Gastrocnemius medialis (tissue), 4 donors: Measurements from ENCODE around the gene TMEM175. TPM values are rescaled to one million over a fixed set of nuclear protein-coding genes. Genes with fewer than 3 reads are reported as not detected.
A peak's percentile ranks its signal among the peaks of the same experiment; 100 is the strongest.
"Not testable (repeated sequence)": the region's sequence is repeated elsewhere in the genome, so short reads cannot be mapped to it uniquely, and the experiment has no call there.

Source experiments
- ATAC-seq, 2 donors: fragments of 150-250 bp; one replicate each; pipeline ENCODE4 v1.9.1; 2016
- DNase-seq, 2 donors: peaks; one replicate each; pipeline ENCODE4 v3.0.0-alpha.2; 2019
- H3K27ac ChIP-seq, 4 donors: fragments of 200-600 bp; sonication (generic); 1 replicate in 1 of 4; 2 replicates in 3 of 4; pipeline ENCODE4 v1.5.1; 2016 to 2018; ENCODE audit warnings: mild to moderate bottlenecking in 2 of 4, moderate library complexity in 1 of 4
- H3K27me3 ChIP-seq, 3 donors: fragments of 200-600 bp; sonication (generic) in 2 of 3; 1 replicate in 1 of 3; 2 replicates in 2 of 3; pipeline versions ENCODE4 v1.5.1 to v1.6.0; 2016 to 2019; ENCODE audit warnings: mild to moderate bottlenecking in 1 of 3, moderate library complexity in 1 of 3
- H3K36me3 ChIP-seq, 2 donors: fragments of 200-600 bp; sonication (generic) in 1 of 2; one replicate each; pipeline ENCODE4 v1.5.1; 2017 to 2018
- H3K4me1 ChIP-seq, 2 donors: fragments of 200-600 bp; sonication (generic) in 1 of 2; one replicate each; pipeline ENCODE4 v1.5.1; 2016 to 2017; ENCODE audit warnings: mild to moderate bottlenecking in 2 of 2
- H3K4me3 ChIP-seq, 4 donors: fragments of 200-600 bp; sonication (generic) in 3 of 4; 1 replicate in 1 of 4; 2 replicates in 3 of 4; pipeline ENCODE4 v1.5.1; 2016 to 2019; ENCODE audit warnings: mild to moderate bottlenecking in 2 of 4
- H3K9me3 ChIP-seq, 3 donors: fragments of 200-600 bp; sonication (generic) in 2 of 3; 1 replicate in 1 of 3; 2 replicates in 2 of 3; pipeline ENCODE4 v1.5.1; 2016 to 2019
- CTCF ChIP-seq, 5 experiments: fragments of 450-650 bp in 3 of 5; fragments of 200-600 bp in 2 of 5; sonication (generic) in 2 of 5; IDR thresholded peaks in 4 of 5; conservative IDR thresholded peaks in 1 of 5; 1 replicate in 4 of 5; 2 replicates in 1 of 5; pipeline ENCODE4 v1.5.1; 2016 to 2019; ENCODE audit warnings: antibody characterized with exemption in 5 of 5, mild to moderate bottlenecking in 3 of 5, moderate library complexity in 3 of 5
- POLR2A ChIP-seq, 2 donors: fragments of 450-650 bp; IDR thresholded peaks; one replicate each; pipeline ENCODE4 v1.6.1; 2017; ENCODE audit warnings: antibody characterized with exemption in 2 of 2, mild to moderate bottlenecking in 2 of 2, moderate library complexity in 2 of 2
- in situ Hi-C, 4 donors: fragments of 200-750 bp; cut with MboI; loops; one replicate each; pipeline versions ENCODE4 v1.15.0 to v1.8.0; 2017; ENCODE audit warnings: low sequenced_read_pairs in 4 of 4
- intact Hi-C: fragments of 100-400 bp; cut with DNase I; formaldehyde crosslinking; loops from one replicate; pipeline ENCODE4 v1.15.1; 2023; ENCODE audit warnings: low total_unique reads
- total RNA-seq, 4 donors: library from RNA; depleted of rRNA; stranded (reverse); fragments of >200 nt; gene quantifications; one replicate each; pipeline versions ENCODE4 v1.1.0 to v1.2.3, GENCODE V29; 2016

Gene TMEM175
- total RNA-seq, 4 donors from 2014 or later: 15.3 to 29.6 (median 20.8) TPM

GRCh38 chr4:996997-997374 is 64.7 kb downstream of the TMEM175 start:
- Histone ChIP-seq H3K9me3 (no peaks in the 10 kb centered on the region), H3K27ac (no peak overlapping the region), H3K27me3 (peaks cover 50 to 56% (median 52%) of the 10 kb centered on the region in 3 donors), H3K36me3 (no peaks in the 10 kb centered on the region), H3K4me3 (peak overlapping the region in 1 of 4 donors; percentile 38), H3K4me1 (peaks cover 7 to 8% of the 10 kb centered on the region in 2 donors)
- in situ Hi-C loops: no loop called here
- no peak for ATAC-seq
- TF ChIP-seq POLR2A (IDR thresholded peaks at IDR 0.05) (no peak), CTCF (IDR thresholded peaks at IDR 0.05 in 4 of 5, conservative IDR thresholded peaks at IDR 0.05 in 1 of 5) (no peak)
- DNase-seq: no peak
- intact Hi-C loops: no loop called here

GRCh38 chr4:997375-998071 is 65.3 kb downstream of the TMEM175 start:
- intact Hi-C loops (no loop called here), in situ Hi-C loops (no loop called here)

GRCh38 chr4:998096-998691 is 65.9 kb downstream of the TMEM175 start:
- no peaks in the 10 kb centered on the region for H3K36me3 ChIP-seq
- no peak overlapping the region for H3K27ac ChIP-seq
- intact Hi-C loops: no loop called here
- in situ Hi-C loops: no loop called here
- H3K4me1 ChIP-seq: peaks cover 8 to 13% of the 10 kb centered on the region in 2 donors
- H3K27me3 ChIP-seq: peaks cover 60 to 67% (median 64%) of the 10 kb centered on the region in 3 donors
- H3K4me3 ChIP-seq: peak overlapping the region in 2 of 4 donors; percentile 28 to 43
- DNase-seq (no peak), ATAC-seq (peak in 1 of 2 donors; percentile 34)
- no peak for TF ChIP-seq CTCF (IDR thresholded peaks at IDR 0.05 in 4 of 5, conservative IDR thresholded peaks at IDR 0.05 in 1 of 5)
- TF ChIP-seq POLR2A (IDR thresholded peaks at IDR 0.05): no peak
- no peaks in the 10 kb centered on the region for H3K9me3 ChIP-seq

More at GRCh38 chr4:997375-998071, 65.3 kb downstream of the TMEM175 start:
- peaks cover 55 to 61% (median 57%) of the 10 kb centered on the region in 3 donors for H3K27me3 ChIP-seq
- TF ChIP-seq POLR2A (IDR thresholded peaks at IDR 0.05) (no peak), CTCF (IDR thresholded peaks at IDR 0.05 in 4 of 5, conservative IDR thresholded peaks at IDR 0.05 in 1 of 5) (no peak)
- peak overlapping the region; percentile 19 to 43 (median 33) for H3K4me3 ChIP-seq
- no peaks in the 10 kb centered on the region for H3K9me3 ChIP-seq
- no peak for ATAC-seq
- no peaks in the 10 kb centered on the region for H3K36me3 ChIP-seq
- DNase-seq: no peak
- H3K27ac ChIP-seq: no peak overlapping the region
- peaks cover 8 to 9% of the 10 kb centered on the region in 2 donors for H3K4me1 ChIP-seq

GRCh38 chr4:999240-999863 is 67.1 kb downstream of the TMEM175 start:
- intact Hi-C loops, H3K9me3 ChIP-seq, H3K36me3 ChIP-seq, H3K27ac ChIP-seq, DNase-seq, in situ Hi-C loops, ATAC-seq, H3K4me3 ChIP-seq: not testable (repeated sequence)
- peaks cover 8 to 13% of the 10 kb centered on the region in 2 donors for H3K4me1 ChIP-seq
- H3K27me3 ChIP-seq: peaks cover 72 to 78% (median 75%) of the 10 kb centered on the region in 3 donors

- peaks cover 8 to 13% of the 10 kb centered on the region in 2 donors for H3K4me1 ChIP-seq
- DNase-seq: no peak
- in situ Hi-C loops (no loop called here), intact Hi-C loops (no loop called here)
- no peak for TF ChIP-seq POLR2A (IDR thresholded peaks at IDR 0.05)
- TF ChIP-seq CTCF (IDR thresholded peaks at IDR 0.05 in 4 of 5, conservative IDR thresholded peaks at IDR 0.05 in 1 of 5): no peak
- H3K27me3 ChIP-seq: peaks cover 78 to 84% (median 81%) of the 10 kb centered on the region in 3 donors
- no peak overlapping the region for H3K4me3 ChIP-seq
- H3K27ac ChIP-seq: no peak overlapping the region
- H3K36me3 ChIP-seq: no peaks in the 10 kb centered on the region
- no peaks in the 10 kb centered on the region for H3K9me3 ChIP-seq
- no peak for ATAC-seq
Observed at GRCh38 chr4:999882-1000425, 67.7 kb downstream of the TMEM175 start.
